Left lung (tissue), 10 donors: Measurements from ENCODE around the gene CD247. TPM values are rescaled to one million over a fixed set of nuclear protein-coding genes. Genes with fewer than 3 reads are reported as not detected.

Experiments
- ATAC-seq: fragments of 200-7000 bp; cut with Tn5 transposase; one replicate; pipeline ENCODE4 v1.9.1; 2020; ENCODE audit warnings: moderate library complexity
- DNase-seq, 4 donors: peaks; one replicate each; pipeline ENCODE4 v3.0.0-alpha.2; 2013 to 2020
- H3K27ac ChIP-seq, 2 donors: fragments of 200-600 bp; sonication (generic) in 1 of 2; one replicate each; pipeline versions ENCODE4 v1.5.0 to v1.8.0; 2020 to 2021
- H3K27me3 ChIP-seq, 2 donors: fragments of 200-600 bp; sonication (generic) in 1 of 2; one replicate each; pipeline versions ENCODE4 v1.5.0 to v1.8.0; 2020 to 2021
- H3K36me3 ChIP-seq, 2 donors: fragments of 200-600 bp; sonication (generic) in 1 of 2; one replicate each; pipeline versions ENCODE4 v1.5.0 to v1.8.0; 2020 to 2021
- H3K4me1 ChIP-seq, 2 donors: fragments of 200-600 bp; one replicate each; pipeline ENCODE4 v1.8.0; 2021
- H3K4me3 ChIP-seq, 2 donors: fragments of 200-600 bp; sonication (generic) in 1 of 2; one replicate each; pipeline versions ENCODE4 v1.5.0 to v1.8.0; 2020 to 2021; ENCODE audit warnings: mild to moderate bottlenecking in 1 of 2
- H3K9me3 ChIP-seq, 2 donors: fragments of 200-600 bp; sonication (generic) in 1 of 2; one replicate each; pipeline versions ENCODE4 v1.5.0 to v1.8.0; 2020 to 2021
- CTCF ChIP-seq, 2 donors: fragments of 200-600 bp; sonication (generic) in 1 of 2; IDR thresholded peaks; one replicate each; pipeline versions ENCODE4 v1.5.0 to v1.8.0; 2021; ENCODE audit warnings: antibody characterized with exemption in 2 of 2
- intact Hi-C, 2 donors: fragments of 100-400 bp; cut with DNase I; formaldehyde crosslinking; loops; one replicate each; pipeline versions ENCODE4 v1.11.2 to v1.14.2; 2022
- polyA plus RNA-seq, 6 donors: library from polyadenylated mRNA; unstranded; fragments of 120-200 nt; gene quantifications; one replicate each; pipeline ENCODE4 v1.2.1, GENCODE V29; 2013; ENCODE audit not compliant: insufficient read length in 6 of 6
- total RNA-seq, 2 donors: library from RNA; stranded (reverse); fragmentation: NEBNext Ultra II Directional; extraction: Animal tissue kit (Norgen Biotek cat#: 25700); gene quantifications; one replicate each; pipeline ENCODE4 v1.2.1, GENCODE V29; 2021
- donor health status: DM: no; HTN: yes; CAD: no.
- donor health status: DM: no; HTN: no; CAD: no.

The CD247 gene
- total and polyA plus RNA-seq, 8 donors = 1.3 to 5.6 (median 1.9) TPM

GRCh38 chr1:167504467-167504827, 13.9 kb downstream of the CD247 start:
- intact Hi-C loops = no loop called here
- no peaks in the 10 kb centered on the region for H3K4me1 ChIP-seq
- no peaks in the 10 kb centered on the region for H3K36me3 ChIP-seq
- DNase-seq = no peak
- H3K27ac ChIP-seq = no peak overlapping the region
- H3K27me3 ChIP-seq = peaks cover 0 to 11% of the 10 kb centered on the region in 2 donors
- ATAC-seq = no peak
- TF ChIP-seq CTCF (IDR thresholded peaks at IDR 0.05) = no peak
- no peaks in the 10 kb centered on the region for H3K9me3 ChIP-seq
- H3K4me3 ChIP-seq = no peak overlapping the region

GRCh38 chr1:167503626-167504466, 14.5 kb downstream of the CD247 start:
- no peak overlapping the region for H3K4me3 ChIP-seq
- H3K27me3 ChIP-seq = peaks cover 0 to 11% of the 10 kb centered on the region in 2 donors
- H3K4me1 ChIP-seq = no peaks in the 10 kb centered on the region
- DNase-seq = no peak
- no peaks in the 10 kb centered on the region for H3K36me3 ChIP-seq
- H3K9me3 ChIP-seq = no peaks in the 10 kb centered on the region
- TF ChIP-seq CTCF (IDR thresholded peaks at IDR 0.05) = no peak
- intact Hi-C loops = no loop called here
- no peak for ATAC-seq
- H3K27ac ChIP-seq = no peak overlapping the region

GRCh38 chr1:167502719-167503462, 15.4 kb downstream of the CD247 start:
- ATAC-seq = no peak
- no peak for DNase-seq
- Histone ChIP-seq H3K36me3 (no peaks in the 10 kb centered on the region), H3K4me3 (no peak overlapping the region), H3K27ac (no peak overlapping the region), H3K9me3 (no peaks in the 10 kb centered on the region), H3K4me1 (no peaks in the 10 kb centered on the region), H3K27me3 (peaks cover 0 to 11% of the 10 kb centered on the region in 2 donors)
- intact Hi-C loops = no loop called here
- TF ChIP-seq CTCF (IDR thresholded peaks at IDR 0.05) = no peak

GRCh38 chr1:167502192-167502551, 16.2 kb downstream of the CD247 start:
- Histone ChIP-seq H3K9me3 (no peaks in the 10 kb centered on the region), H3K4me3 (no peak overlapping the region), H3K27me3 (peaks cover 0 to 11% of the 10 kb centered on the region in 2 donors), H3K4me1 (no peaks in the 10 kb centered on the region), H3K27ac (no peak overlapping the region), H3K36me3 (no peaks in the 10 kb centered on the region)
- DNase-seq (no peak), ATAC-seq (no peak)
- intact Hi-C loops = no loop called here
- no peak for TF ChIP-seq CTCF (IDR thresholded peaks at IDR 0.05)

- intact Hi-C loops = no loop called here
- no peaks in the 10 kb centered on the region for H3K9me3 ChIP-seq
Observed at GRCh38 chr1:167501515-167502191, 16.7 kb downstream of the CD247 start.

More at GRCh38 chr1:167501515-167502191, 16.7 kb downstream of the CD247 start:
- Histone ChIP-seq H3K4me1 (no peaks in the 10 kb centered on the region), H3K4me3 (no peak overlapping the region), H3K27ac (no peak overlapping the region), H3K36me3 (no peaks in the 10 kb centered on the region), H3K27me3 (peaks cover 0 to 11% of the 10 kb centered on the region in 2 donors)
- ATAC-seq (no peak), DNase-seq (no peak)
- no peak for TF ChIP-seq CTCF (IDR thresholded peaks at IDR 0.05)
